GM20000 (cell line): Measurements from ENCODE around the gene MRPL34.

ENCODE experiments used
- DNase-seq: peaks from one replicate; pipeline ENCODE4 v3.0.0; 2012; ENCODE audit warnings: low spot score
- TF ChIP-seq, protein P1 (sequence below): IDR thresholded peaks from 2 replicates; pipeline ENCODE4 v1.5.1; 2012; ENCODE audit warnings: mild to moderate bottlenecking, control low read depth; ENCODE audit errors: extremely low read depth, missing control alignments

Gene MRPL34

DNA sequence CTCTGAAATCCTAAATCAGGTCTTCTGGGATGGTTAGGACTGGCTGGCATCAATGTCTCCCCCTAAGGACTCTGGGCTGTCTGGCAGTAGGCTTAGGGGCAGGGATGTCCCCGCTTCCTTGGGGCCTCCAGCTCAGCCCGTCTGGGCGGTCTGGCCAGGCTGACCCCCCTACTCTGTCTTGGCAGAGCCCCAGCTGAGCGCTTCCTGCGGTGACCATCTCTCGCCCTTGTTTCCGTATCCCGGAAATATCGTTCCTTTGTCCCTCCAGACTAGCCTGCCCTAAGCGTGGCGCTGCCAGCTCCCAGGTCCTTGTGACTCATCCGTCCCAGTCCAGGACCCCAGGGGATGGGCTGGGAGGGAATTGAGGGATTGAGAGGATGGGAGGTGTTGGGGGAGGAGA, 43.0 kb downstream of the MRPL34 start:
- no peak for DNase-seq
- TF ChIP-seq, protein P1, sequence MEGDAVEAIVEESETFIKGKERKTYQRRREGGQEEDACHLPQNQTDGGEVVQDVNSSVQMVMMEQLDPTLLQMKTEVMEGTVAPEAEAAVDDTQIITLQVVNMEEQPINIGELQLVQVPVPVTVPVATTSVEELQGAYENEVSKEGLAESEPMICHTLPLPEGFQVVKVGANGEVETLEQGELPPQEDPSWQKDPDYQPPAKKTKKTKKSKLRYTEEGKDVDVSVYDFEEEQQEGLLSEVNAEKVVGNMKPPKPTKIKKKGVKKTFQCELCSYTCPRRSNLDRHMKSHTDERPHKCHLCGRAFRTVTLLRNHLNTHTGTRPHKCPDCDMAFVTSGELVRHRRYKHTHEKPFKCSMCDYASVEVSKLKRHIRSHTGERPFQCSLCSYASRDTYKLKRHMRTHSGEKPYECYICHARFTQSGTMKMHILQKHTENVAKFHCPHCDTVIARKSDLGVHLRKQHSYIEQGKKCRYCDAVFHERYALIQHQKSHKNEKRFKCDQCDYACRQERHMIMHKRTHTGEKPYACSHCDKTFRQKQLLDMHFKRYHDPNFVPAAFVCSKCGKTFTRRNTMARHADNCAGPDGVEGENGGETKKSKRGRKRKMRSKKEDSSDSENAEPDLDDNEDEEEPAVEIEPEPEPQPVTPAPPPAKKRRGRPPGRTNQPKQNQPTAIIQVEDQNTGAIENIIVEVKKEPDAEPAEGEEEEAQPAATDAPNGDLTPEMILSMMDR, result no peak

DNA sequence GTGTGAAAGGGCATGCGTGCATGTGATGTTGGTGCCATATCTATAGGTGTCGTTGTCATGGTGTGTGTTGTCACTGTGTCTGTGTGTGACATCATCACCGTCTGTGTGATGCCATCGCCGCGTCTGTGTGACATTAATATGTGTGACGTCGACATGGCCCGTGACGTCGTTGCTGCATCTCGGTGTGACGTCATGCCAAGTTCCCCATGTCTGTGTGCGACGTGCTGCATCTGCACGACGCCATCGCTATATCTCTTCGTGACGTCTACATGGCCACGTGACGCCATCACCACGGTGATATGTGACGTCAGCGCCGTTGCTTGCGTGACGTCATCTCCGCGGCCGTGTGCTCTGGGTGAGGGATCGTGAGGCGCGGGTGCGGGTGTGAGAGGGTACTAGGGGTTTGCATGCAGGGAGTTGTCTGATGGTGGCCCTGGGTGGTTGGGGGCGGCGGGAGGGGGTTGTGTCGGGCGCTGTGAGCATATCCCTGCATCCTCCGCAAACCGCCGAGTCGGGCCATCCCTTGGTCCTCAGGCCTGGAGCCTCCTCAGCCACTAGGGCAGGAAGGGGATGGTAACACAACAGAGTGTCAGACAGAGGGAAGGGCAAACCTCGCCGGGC, 46.3 kb downstream of the MRPL34 start:
- TF ChIP-seq, protein P1, result no peak

DNA sequence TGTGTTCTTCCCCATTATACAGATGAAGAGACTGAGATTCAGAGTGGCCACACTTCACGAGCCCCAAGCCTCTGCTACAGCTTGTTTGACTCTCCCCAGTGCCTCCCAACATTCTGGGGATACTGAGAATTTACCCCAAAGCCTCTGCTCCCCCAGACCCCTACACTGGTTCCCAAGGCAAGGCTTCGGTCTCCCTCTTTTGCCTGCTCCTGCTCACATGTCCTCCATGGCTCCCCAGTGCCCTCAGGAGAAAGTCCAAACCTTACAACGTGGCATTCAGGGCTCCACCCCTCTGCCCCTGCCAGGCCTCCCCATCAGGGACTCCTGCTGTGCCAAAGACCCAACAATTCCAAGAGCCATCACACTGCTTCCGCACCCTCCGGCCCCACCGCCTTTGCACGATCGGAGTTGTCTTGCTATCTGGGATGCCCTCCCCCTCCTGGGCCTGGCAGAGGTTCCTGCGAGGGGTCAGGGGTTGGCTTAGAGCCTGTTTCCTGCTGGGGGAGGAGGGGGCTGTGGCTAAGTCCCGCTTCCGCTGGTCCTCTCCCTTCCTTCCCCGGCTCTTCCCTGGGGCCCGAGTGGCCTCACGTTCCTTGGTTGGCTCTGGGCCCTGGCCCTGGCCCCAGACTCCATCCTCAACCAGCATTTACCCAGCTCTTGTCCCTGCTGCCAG, 47.1 kb downstream of the MRPL34 start:
- DNase-seq, result no peak
- TF ChIP-seq, protein P1, result no peak

More for the DNA sequence above, 46.3 kb downstream of the MRPL34 start:
- no peak for DNase-seq

DNA sequence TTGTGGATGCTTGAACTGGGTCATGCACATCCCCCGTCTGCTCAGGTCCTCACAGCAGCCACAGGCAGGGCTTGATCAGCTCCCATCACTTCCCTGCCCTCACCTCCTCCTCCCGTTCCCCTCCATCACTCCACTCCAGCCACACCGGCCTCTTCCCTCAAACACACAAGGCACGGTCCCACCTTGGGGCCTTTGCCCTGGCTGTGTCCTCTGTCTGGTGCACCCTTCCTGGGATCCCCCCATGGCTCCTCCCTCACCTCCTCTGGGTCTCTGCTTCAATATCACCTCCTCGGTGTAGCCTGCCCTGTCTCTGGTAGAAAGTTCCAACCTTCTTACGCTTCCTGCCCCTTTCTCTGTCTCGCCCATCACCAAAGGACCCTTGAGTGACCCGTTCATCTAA, 47.7 kb downstream of the MRPL34 start:
- no peak for DNase-seq
- TF ChIP-seq, protein P1, result no peak
